Measurements from ENCODE around the gene MAMDC4. TPM values are rescaled to one million over a fixed set of nuclear protein-coding genes. Genes with fewer than 3 reads are reported as not detected.

Gene MAMDC4
- total RNA-seq, 1 donor from 2014 or later, result 7.7 TPM

GRCh38 chr9:136849960-136850865 is 1.9 kb upstream of the MAMDC4 start:
- Mint-ChIP-seq H3K4me1 (ENCODE audit: low read depth) (peaks cover 17% of the 10 kb centered on the region), H3K27ac (ENCODE audit: unreplicated experiment) (peak overlapping the region; percentile 88), H3K9me3 (ENCODE audit: low read depth) (no peaks in the 10 kb centered on the region), H3K36me3 (ENCODE audit: low read depth) (peaks cover 2% of the 10 kb centered on the region), H3K4me3 (ENCODE audit: unreplicated experiment) (peak overlapping the region; percentile 96), H3K27me3 (ENCODE audit: low read depth) (no peaks in the 10 kb centered on the region)
- DNase-seq (ENCODE audit: low spot score), result no peak
- no peak for TF ChIP-seq CTCF (IDR thresholded peaks at IDR 0.05)

- H3K4me3 Mint-ChIP-seq (ENCODE audit: unreplicated experiment), result peak overlapping the region; percentile 35
- no peak overlapping the region for H3K27ac Mint-ChIP-seq (ENCODE audit: unreplicated experiment)
- H3K27me3 Mint-ChIP-seq (ENCODE audit: low read depth), result no peaks in the 10 kb centered on the region
- H3K4me1 Mint-ChIP-seq (ENCODE audit: low read depth), result peaks cover 17% of the 10 kb centered on the region
- peaks cover 2% of the 10 kb centered on the region for H3K36me3 Mint-ChIP-seq (ENCODE audit: low read depth)
- no peaks in the 10 kb centered on the region for H3K9me3 Mint-ChIP-seq (ENCODE audit: low read depth)
- no peak for TF ChIP-seq CTCF (IDR thresholded peaks at IDR 0.05)
- no peak for DNase-seq (ENCODE audit: low spot score)
These were observed 1.0 kb upstream of the MAMDC4 start for GRCh38 chr9:136850866-136851775.

- Mint-ChIP-seq H3K4me1 (ENCODE audit: low read depth) (peaks cover 11% of the 10 kb centered on the region), H3K27ac (ENCODE audit: unreplicated experiment) (no peak overlapping the region), H3K9me3 (ENCODE audit: low read depth) (no peaks in the 10 kb centered on the region), H3K36me3 (ENCODE audit: low read depth) (no peaks in the 10 kb centered on the region), H3K4me3 (ENCODE audit: unreplicated experiment) (no peak overlapping the region), H3K27me3 (ENCODE audit: low read depth) (no peaks in the 10 kb centered on the region)
- no peak for TF ChIP-seq CTCF (IDR thresholded peaks at IDR 0.05)
- DNase-seq (ENCODE audit: low spot score), result no peak
These were observed 784 bp downstream of the MAMDC4 start for GRCh38 chr9:136852664-136853595.

GRCh38 chr9:136853596-136854112 is 1.5 kb downstream of the MAMDC4 start:
- H3K36me3 Mint-ChIP-seq (ENCODE audit: low read depth), result no peaks in the 10 kb centered on the region
- H3K4me3 Mint-ChIP-seq (ENCODE audit: unreplicated experiment), result no peak overlapping the region
- H3K4me1 Mint-ChIP-seq (ENCODE audit: low read depth), result peaks cover 11% of the 10 kb centered on the region
- no peaks in the 10 kb centered on the region for H3K27me3 Mint-ChIP-seq (ENCODE audit: low read depth)
- DNase-seq (ENCODE audit: low spot score), result no peak
- H3K27ac Mint-ChIP-seq (ENCODE audit: unreplicated experiment), result no peak overlapping the region
- TF ChIP-seq CTCF (IDR thresholded peaks at IDR 0.05), result no peak
- H3K9me3 Mint-ChIP-seq (ENCODE audit: low read depth), result no peaks in the 10 kb centered on the region

All from chondrocyte (in vitro differentiated cells).